Keratinocyte (primary cell): Measurements from ENCODE around the gene ANKHD1. TPM values are rescaled to one million over a fixed set of nuclear protein-coding genes. Genes with fewer than 3 reads are reported as not detected.

Experiments used
- DNase-seq: peaks from one replicate; pipeline ENCODE4 v3.0.0-alpha.2; 2011; ENCODE audit warnings: low read depth, missing footprints, low spot score
- FAIRE-seq: peaks from 2 replicates; lab custom pipeline; 2011; peaks lifted over from hg19 to GRCh38; lab: Jason Lieb, UNC
- H2AFZ ChIP-seq: 2 replicates; pipeline ENCODE4 v1.6.0; 2012; ENCODE audit warnings: low read length, control low read depth, inconsistent platforms; ENCODE audit not compliant: control insufficient read depth
- H3K27ac ChIP-seq: 2 replicates; pipeline ENCODE4 v1.5.1; 2011; ENCODE audit warnings: low read length; ENCODE audit not compliant: control insufficient read depth, insufficient read depth
- H3K27me3 ChIP-seq: 3 replicates; pipeline ENCODE4 v1.6.0; 2011; ENCODE audit warnings: low read length; ENCODE audit not compliant: control insufficient read depth, insufficient read depth; ENCODE audit errors: extremely low read depth
- H3K36me3 ChIP-seq, 2 experiments: 2 replicates in 1 of 2; 3 replicates in 1 of 2; pipeline ENCODE4 v1.5.1; 2011; ENCODE audit warnings: low read length in 2 of 2, mild to moderate bottlenecking in 1 of 2; ENCODE audit not compliant: control insufficient read depth in 2 of 2, insufficient read depth in 2 of 2; ENCODE audit errors: extremely low read depth in 1 of 2
- H3K4me1 ChIP-seq: 3 replicates; pipeline ENCODE4 v1.5.1; 2011; ENCODE audit warnings: low read length; ENCODE audit not compliant: control insufficient read depth, insufficient read depth; ENCODE audit errors: extremely low read depth
- H3K4me2 ChIP-seq: 3 replicates; pipeline ENCODE4 v1.6.0; 2011; ENCODE audit warnings: low read depth, low read length; ENCODE audit not compliant: control insufficient read depth, insufficient read depth; ENCODE audit errors: extremely low read depth
- H3K4me3 ChIP-seq, 3 experiments: fragments of 200-600 bp in 1 of 3; sonication (generic) in 1 of 3; 2 replicates in 2 of 3; 3 replicates in 1 of 3; pipeline ENCODE4 v1.5.1; 2011 to 2016; ENCODE audit warnings: low read length in 3 of 3, mild to moderate bottlenecking in 3 of 3, control low read depth in 2 of 3, inconsistent platforms in 1 of 3, low read depth in 1 of 3, mixed read lengths in 1 of 3, mixed run types in 1 of 3, moderate library complexity in 1 of 3; ENCODE audit not compliant: control insufficient read depth in 2 of 3, insufficient read depth in 2 of 3; ENCODE audit errors: extremely low read depth in 1 of 3
- H3K79me2 ChIP-seq: 2 replicates; pipeline ENCODE4 v1.6.0; 2012; ENCODE audit warnings: low read length; ENCODE audit not compliant: control insufficient read depth, insufficient read depth
- H3K9ac ChIP-seq: 3 replicates; pipeline ENCODE4 v1.6.0; 2011; ENCODE audit warnings: low read length; ENCODE audit not compliant: control insufficient read depth, insufficient read depth; ENCODE audit errors: extremely low read depth
- H3K9me1 ChIP-seq: 3 replicates; pipeline ENCODE4 v1.6.0; 2011; ENCODE audit warnings: low read length; ENCODE audit not compliant: control insufficient read depth, insufficient read depth; ENCODE audit errors: extremely low read depth
- H3K9me3 ChIP-seq: 2 replicates; pipeline ENCODE4 v1.5.1; 2012; ENCODE audit warnings: low read depth, low read length; ENCODE audit not compliant: control insufficient read depth
- H4K20me1 ChIP-seq: 3 replicates; pipeline ENCODE4 v1.6.0; 2011; ENCODE audit warnings: low read length; ENCODE audit not compliant: control insufficient read depth, insufficient read depth; ENCODE audit errors: extremely low read depth
- EZH2 ChIP-seq: IDR thresholded peaks from one replicate; pipeline ENCODE4 v1.6.1; 2012; ENCODE audit warnings: inconsistent platforms, mild to moderate bottlenecking, low read length, moderate library complexity
- dilution Hi-C: fragments of 300-500 bp; cut with MboI; formaldehyde crosslinking; loops from one replicate; pipeline ENCODE4 v1.7.0; 2020; ENCODE audit warnings: low sequenced_read_pairs; ENCODE audit not compliant: extremely low pct_ligation_motif_present
- polyA plus RNA-seq, 5 experiments: library from polyadenylated mRNA; depleted of rRNA in 3 of 5; stranded (reverse) in 3 of 5; stranded (forward) in 1 of 5; unstranded in 1 of 5; fragments of >200 nt; gene quantifications; 1 replicate in 1 of 5; 2 replicates in 3 of 5; 3 replicates in 1 of 5; pipeline versions ENCODE4 v1.2.1 to v1.2.3, GENCODE V29; 2011 to 2012; ENCODE audit warnings: missing spikeins in 2 of 5, low read depth in 1 of 5, low replicate concordance in 1 of 5
- TF ChIP-seq, protein P1 (sequence below), 3 experiments: IDR thresholded peaks in 1 of 3; conservative IDR thresholded peaks in 1 of 3; optimal IDR thresholded peaks in 1 of 3; 2 replicates in 2 of 3; 3 replicates in 1 of 3; pipeline versions ENCODE3 to v1.5.1; 2011; ENCODE audit warnings: low read length in 3 of 3, mild to moderate bottlenecking in 3 of 3, moderate library complexity in 2 of 3, control low read depth in 1 of 3, inconsistent platforms in 1 of 3; ENCODE audit not compliant: insufficient read depth in 2 of 3; ENCODE audit errors: extremely low read depth in 1 of 3

ANKHD1 gene
- polyA plus RNA-seq, 1 donor (not counting 4 experiments of a cell fraction or from before 2014, with no cell fraction given), result 65.9 TPM

DNA sequence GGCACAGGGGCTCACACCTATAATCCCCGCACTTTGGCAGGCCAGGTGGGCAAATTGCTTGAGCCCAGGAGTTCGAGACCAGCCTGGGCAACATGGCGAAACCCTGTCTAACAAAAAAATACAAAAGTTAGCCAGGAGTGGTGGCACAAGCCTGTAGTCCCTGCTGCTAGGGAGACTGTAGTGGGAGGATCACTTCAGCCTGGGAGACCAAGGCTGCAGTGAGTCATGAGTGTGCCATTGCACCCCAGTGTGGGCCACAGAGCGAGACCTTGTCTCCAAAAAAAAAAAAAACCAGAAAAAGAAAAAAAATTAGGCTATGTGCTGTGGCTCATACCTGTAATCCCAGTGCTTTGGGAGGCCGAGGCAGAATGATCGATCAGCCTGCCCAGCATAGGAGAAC lies 87.3 kb downstream of the ANKHD1 start:
- Histone ChIP-seq H3K4me3 (no peak overlapping the region), H3K27ac (no peak overlapping the region), H3K79me2 (no peaks in the 10 kb centered on the region), H3K9ac (no peak overlapping the region), H3K9me1 (no peaks in the 10 kb centered on the region), H3K4me1 (no peaks in the 10 kb centered on the region), H3K9me3 (no peaks in the 10 kb centered on the region), H3K36me3 (peaks cover 5 to 12% of the 10 kb centered on the region in 2 experiments), H3K4me2 (no peak overlapping the region), H3K27me3 (no peaks in the 10 kb centered on the region), H2AFZ (no peak overlapping the region), H4K20me1 (no peaks in the 10 kb centered on the region)
- TF ChIP-seq EZH2, result no peak
- TF ChIP-seq, protein P1, sequence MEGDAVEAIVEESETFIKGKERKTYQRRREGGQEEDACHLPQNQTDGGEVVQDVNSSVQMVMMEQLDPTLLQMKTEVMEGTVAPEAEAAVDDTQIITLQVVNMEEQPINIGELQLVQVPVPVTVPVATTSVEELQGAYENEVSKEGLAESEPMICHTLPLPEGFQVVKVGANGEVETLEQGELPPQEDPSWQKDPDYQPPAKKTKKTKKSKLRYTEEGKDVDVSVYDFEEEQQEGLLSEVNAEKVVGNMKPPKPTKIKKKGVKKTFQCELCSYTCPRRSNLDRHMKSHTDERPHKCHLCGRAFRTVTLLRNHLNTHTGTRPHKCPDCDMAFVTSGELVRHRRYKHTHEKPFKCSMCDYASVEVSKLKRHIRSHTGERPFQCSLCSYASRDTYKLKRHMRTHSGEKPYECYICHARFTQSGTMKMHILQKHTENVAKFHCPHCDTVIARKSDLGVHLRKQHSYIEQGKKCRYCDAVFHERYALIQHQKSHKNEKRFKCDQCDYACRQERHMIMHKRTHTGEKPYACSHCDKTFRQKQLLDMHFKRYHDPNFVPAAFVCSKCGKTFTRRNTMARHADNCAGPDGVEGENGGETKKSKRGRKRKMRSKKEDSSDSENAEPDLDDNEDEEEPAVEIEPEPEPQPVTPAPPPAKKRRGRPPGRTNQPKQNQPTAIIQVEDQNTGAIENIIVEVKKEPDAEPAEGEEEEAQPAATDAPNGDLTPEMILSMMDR (optimal IDR thresholded peaks at IDR 0.05 in 1 of 3, IDR thresholded peaks at IDR 0.05 in 1 of 3, conservative IDR thresholded peaks at IDR 0.05 in 1 of 3; ENCODE audit: extremely low read depth in 1 of 3, insufficient read depth in 2 of 3, low read length in 3 of 3), result no peak
- DNase-seq (no peak), FAIRE-seq (no peak)
- dilution Hi-C loops, result no loop called here

DNA sequence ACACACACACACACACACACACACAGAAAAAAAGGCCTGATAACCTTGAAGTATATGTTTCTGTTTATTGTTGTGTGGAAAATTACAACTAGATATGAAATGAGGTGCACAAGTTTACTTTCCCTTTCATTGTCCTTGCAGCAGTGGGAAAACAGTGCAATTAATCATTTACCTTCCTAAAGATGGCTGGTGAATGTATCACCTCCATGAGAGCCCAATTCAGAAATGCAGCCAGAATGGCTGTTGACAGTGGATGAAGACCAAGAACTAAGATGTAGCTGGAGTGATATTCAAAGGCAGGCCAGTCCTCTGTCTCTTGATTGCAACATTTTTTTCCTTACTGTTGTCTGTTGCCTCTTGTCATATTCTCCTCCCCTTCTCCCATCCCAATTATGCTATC lies 96.3 kb downstream of the ANKHD1 start:
- FAIRE-seq, result no peak
- no peak for DNase-seq

More for the DNA sequence above, 96.3 kb downstream of the ANKHD1 start:
- H2AFZ ChIP-seq, result no peak overlapping the region
- no peaks in the 10 kb centered on the region for H3K9me1 ChIP-seq
- H3K27ac ChIP-seq, result no peak overlapping the region
- H3K27me3 ChIP-seq, result no peaks in the 10 kb centered on the region
- H3K36me3 ChIP-seq, result peaks cover 0 to 5% of the 10 kb centered on the region in 2 experiments
- no peaks in the 10 kb centered on the region for H3K79me2 ChIP-seq
- no peaks in the 10 kb centered on the region for H3K9me3 ChIP-seq
- no peaks in the 10 kb centered on the region for H3K4me1 ChIP-seq
- H3K9ac ChIP-seq, result no peak overlapping the region
- no peak overlapping the region for H3K4me3 ChIP-seq
- H3K4me2 ChIP-seq, result no peak overlapping the region
- TF ChIP-seq, protein P1 (optimal IDR thresholded peaks at IDR 0.05 in 1 of 3, IDR thresholded peaks at IDR 0.05 in 1 of 3, conservative IDR thresholded peaks at IDR 0.05 in 1 of 3; ENCODE audit: extremely low read depth in 1 of 3, insufficient read depth in 2 of 3, low read length in 3 of 3), result no peak
- no peak for TF ChIP-seq EZH2
- H4K20me1 ChIP-seq, result no peaks in the 10 kb centered on the region
- dilution Hi-C loops, result no loop called here
